ENCODE measurements around the gene MED7.

Gene MED7

DNA sequence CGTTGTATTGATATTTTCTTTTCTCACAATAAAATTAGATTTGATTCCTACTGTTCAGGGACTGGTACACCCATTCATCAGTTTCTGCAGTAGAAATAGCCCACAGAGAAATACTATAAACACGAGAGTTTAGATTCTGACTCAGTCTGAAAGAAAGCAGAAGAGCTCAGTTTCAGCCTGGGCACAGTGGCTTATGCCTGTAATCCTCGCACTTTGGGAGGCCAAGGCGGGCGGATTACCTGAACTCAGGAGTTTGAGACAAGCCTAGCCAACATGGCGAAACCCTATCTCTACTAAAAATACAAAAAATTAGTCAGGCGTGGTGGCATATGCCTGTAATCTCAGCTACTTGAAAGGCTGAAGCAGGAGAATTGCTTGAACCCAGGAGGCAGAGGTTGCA is 46.6 kb upstream of the MED7 start:
- TF ChIP-seq SCRT1 (tag by site-specific recombination; IDR thresholded peaks at IDR 0.05; ENCODE audit: borderline replicate concordance), result no peak
- TF ChIP-seq ZNF426 (tag by site-specific recombination; IDR thresholded peaks at IDR 0.05), result no peak
- no peak for TF ChIP-seq ZFP69B (tag by site-specific recombination; IDR thresholded peaks at IDR 0.05)
- TF ChIP-seq, protein P1, sequence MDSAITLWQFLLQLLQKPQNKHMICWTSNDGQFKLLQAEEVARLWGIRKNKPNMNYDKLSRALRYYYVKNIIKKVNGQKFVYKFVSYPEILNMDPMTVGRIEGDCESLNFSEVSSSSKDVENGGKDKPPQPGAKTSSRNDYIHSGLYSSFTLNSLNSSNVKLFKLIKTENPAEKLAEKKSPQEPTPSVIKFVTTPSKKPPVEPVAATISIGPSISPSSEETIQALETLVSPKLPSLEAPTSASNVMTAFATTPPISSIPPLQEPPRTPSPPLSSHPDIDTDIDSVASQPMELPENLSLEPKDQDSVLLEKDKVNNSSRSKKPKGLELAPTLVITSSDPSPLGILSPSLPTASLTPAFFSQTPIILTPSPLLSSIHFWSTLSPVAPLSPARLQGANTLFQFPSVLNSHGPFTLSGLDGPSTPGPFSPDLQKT (IDR thresholded peaks at IDR 0.05; ENCODE audit: borderline replicate concordance, low read depth, low read length), result no peak
- TF ChIP-seq ZNF174 (tag by site-specific recombination; IDR thresholded peaks at IDR 0.05), result no peak
- no peak for TF ChIP-seq ZNF664 (tag by site-specific recombination; IDR thresholded peaks at IDR 0.05)
- no peak for TF ChIP-seq KLF1 (tag by site-specific recombination; IDR thresholded peaks at IDR 0.05)
- TF ChIP-seq ZNF350 (tag by site-specific recombination; IDR thresholded peaks at IDR 0.05), result no peak
- no peak for TF ChIP-seq ZNF132 (tag by site-specific recombination; IDR thresholded peaks at IDR 0.05; ENCODE audit: borderline replicate concordance)
- no peak for TF ChIP-seq ZNF202 (tag by site-specific recombination; IDR thresholded peaks at IDR 0.05; ENCODE audit: borderline replicate concordance)
- Histone ChIP-seq H3K36me3 (ENCODE audit: control insufficient read depth in 2 of 2, insufficient read depth in 1 of 2, low read length in 2 of 2) (no peaks in the 10 kb centered on the region), H3K9me3 (ENCODE audit: control insufficient read depth, insufficient read depth, low read depth, low read length) (no peaks in the 10 kb centered on the region), H3K4me1 (ENCODE audit: control insufficient read depth, insufficient read depth, low read length) (no peaks in the 10 kb centered on the region), H3K4me3 (ENCODE audit: low read depth, low read length) (no peak overlapping the region), H3K27ac (ENCODE audit: extremely low read depth, low read depth, low read length) (no peak overlapping the region)
- CTCF ChIA-PET, result no interaction called here
- POLR2A ChIA-PET, result no interaction called here

DNA sequence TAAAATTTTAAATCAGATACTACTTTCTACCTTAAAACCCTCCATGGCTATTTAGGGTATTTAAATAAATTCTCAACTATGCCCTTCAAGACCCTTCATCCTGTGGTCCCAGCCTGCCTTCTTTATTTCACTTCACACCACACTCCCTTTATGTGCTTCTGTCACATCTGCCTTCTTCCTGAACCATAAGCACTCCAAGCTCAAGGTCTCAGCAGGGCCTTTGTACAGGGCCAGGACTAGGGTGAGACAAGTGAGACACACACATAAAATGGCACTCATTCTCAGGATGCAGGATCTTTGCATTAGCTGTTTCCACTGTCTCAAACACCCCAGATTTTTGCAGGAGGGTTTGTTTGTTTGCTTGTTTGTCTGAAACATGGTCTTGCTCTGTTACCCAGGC is 45.6 kb upstream of the MED7 start:
- ChIA-PET POLR2A (no interaction called here), CTCF (no interaction called here)
- no peak overlapping the region for H3K4me3 ChIP-seq (ENCODE audit: low read depth, low read length)
- no peaks in the 10 kb centered on the region for H3K9me3 ChIP-seq (ENCODE audit: control insufficient read depth, insufficient read depth, low read depth, low read length)
- no peaks in the 10 kb centered on the region for H3K4me1 ChIP-seq (ENCODE audit: control insufficient read depth, insufficient read depth, low read length)
- H3K27ac ChIP-seq (ENCODE audit: extremely low read depth, low read depth, low read length), result no peak overlapping the region
- TF ChIP-seq, protein P2, sequence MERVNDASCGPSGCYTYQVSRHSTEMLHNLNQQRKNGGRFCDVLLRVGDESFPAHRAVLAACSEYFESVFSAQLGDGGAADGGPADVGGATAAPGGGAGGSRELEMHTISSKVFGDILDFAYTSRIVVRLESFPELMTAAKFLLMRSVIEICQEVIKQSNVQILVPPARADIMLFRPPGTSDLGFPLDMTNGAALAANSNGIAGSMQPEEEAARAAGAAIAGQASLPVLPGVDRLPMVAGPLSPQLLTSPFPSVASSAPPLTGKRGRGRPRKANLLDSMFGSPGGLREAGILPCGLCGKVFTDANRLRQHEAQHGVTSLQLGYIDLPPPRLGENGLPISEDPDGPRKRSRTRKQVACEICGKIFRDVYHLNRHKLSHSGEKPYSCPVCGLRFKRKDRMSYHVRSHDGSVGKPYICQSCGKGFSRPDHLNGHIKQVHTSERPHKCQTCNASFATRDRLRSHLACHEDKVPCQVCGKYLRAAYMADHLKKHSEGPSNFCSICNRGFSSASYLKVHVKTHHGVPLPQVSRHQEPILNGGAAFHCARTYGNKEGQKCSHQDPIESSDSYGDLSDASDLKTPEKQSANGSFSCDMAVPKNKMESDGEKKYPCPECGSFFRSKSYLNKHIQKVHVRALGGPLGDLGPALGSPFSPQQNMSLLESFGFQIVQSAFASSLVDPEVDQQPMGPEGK (tag by site-specific recombination; IDR thresholded peaks at IDR 0.05), result no peak
- no peak for TF ChIP-seq ZNF677 (tag by site-specific recombination; IDR thresholded peaks at IDR 0.05)
- TF ChIP-seq ZNF155 (tag by site-specific recombination; IDR thresholded peaks at IDR 0.05), result no peak
- no peak for TF ChIP-seq KLF16 (tag by site-specific recombination; IDR thresholded peaks at IDR 0.05)
- TF ChIP-seq ZNF391 (tag by site-specific recombination; IDR thresholded peaks at IDR 0.05; ENCODE audit: borderline replicate concordance, low read depth), result no peak
- TF ChIP-seq, protein P3, sequence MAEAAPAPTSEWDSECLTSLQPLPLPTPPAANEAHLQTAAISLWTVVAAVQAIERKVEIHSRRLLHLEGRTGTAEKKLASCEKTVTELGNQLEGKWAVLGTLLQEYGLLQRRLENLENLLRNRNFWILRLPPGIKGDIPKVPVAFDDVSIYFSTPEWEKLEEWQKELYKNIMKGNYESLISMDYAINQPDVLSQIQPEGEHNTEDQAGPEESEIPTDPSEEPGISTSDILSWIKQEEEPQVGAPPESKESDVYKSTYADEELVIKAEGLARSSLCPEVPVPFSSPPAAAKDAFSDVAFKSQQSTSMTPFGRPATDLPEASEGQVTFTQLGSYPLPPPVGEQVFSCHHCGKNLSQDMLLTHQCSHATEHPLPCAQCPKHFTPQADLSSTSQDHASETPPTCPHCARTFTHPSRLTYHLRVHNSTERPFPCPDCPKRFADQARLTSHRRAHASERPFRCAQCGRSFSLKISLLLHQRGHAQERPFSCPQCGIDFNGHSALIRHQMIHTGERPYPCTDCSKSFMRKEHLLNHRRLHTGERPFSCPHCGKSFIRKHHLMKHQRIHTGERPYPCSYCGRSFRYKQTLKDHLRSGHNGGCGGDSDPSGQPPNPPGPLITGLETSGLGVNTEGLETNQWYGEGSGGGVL (tag by site-specific recombination; IDR thresholded peaks at IDR 0.05), result no peak
- no peak for TF ChIP-seq ZFP69B (tag by site-specific recombination; IDR thresholded peaks at IDR 0.05)
- no peak for TF ChIP-seq ZNF223 (tag by site-specific recombination; IDR thresholded peaks at IDR 0.05)
- TF ChIP-seq ZBTB7A (tag by site-specific recombination; IDR thresholded peaks at IDR 0.05; ENCODE audit: low read depth), result no peak
- no peak for TF ChIP-seq ZNF211 (tag by site-specific recombination; IDR thresholded peaks at IDR 0.05; ENCODE audit: low read depth)
- TF ChIP-seq, protein P4, sequence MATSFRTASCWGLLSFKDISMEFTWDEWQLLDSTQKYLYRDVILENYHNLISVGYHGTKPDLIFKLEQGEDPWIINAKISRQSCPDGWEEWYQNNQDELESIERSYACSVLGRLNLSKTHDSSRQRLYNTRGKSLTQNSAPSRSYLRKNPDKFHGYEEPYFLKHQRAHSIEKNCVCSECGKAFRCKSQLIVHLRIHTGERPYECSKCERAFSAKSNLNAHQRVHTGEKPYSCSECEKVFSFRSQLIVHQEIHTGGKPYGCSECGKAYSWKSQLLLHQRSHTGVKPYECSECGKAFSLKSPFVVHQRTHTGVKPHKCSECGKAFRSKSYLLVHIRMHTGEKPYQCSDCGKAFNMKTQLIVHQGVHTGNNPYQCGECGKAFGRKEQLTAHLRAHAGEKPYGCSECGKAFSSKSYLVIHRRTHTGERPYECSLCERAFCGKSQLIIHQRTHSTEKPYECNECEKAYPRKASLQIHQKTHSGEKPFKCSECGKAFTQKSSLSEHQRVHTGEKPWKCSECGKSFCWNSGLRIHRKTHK (tag by site-specific recombination; IDR thresholded peaks at IDR 0.05), result no peak
- TF ChIP-seq ZNF132 (tag by site-specific recombination; IDR thresholded peaks at IDR 0.05; ENCODE audit: borderline replicate concordance), result no peak
- no peaks in the 10 kb centered on the region for H3K36me3 ChIP-seq (ENCODE audit: control insufficient read depth in 2 of 2, insufficient read depth in 1 of 2, low read length in 2 of 2)
